Esophagus muscularis mucosa (tissue), 4 donors: Measurements from ENCODE around the gene CAMTA1. TPM values are rescaled to one million over a fixed set of nuclear protein-coding genes. Genes with fewer than 3 reads are reported as not detected.

Experiments used
- DNase-seq: peaks from one replicate; pipeline ENCODE4 v3.0.0-alpha.2; 2017; ENCODE audit errors: extremely low spot score
- H3K27ac ChIP-seq, 4 donors: fragments of 200-600 bp; sonication (generic); replicated peaks in 1 of 4; 1 replicate in 3 of 4; 2 replicates in 1 of 4; pipeline ENCODE4 v1.5.1; 2016 to 2019; ENCODE audit warnings: mild to moderate bottlenecking in 1 of 4
- H3K27me3 ChIP-seq, 4 donors: fragments of 200-600 bp; sonication (generic); one replicate each; pipeline versions ENCODE4 v1.5.1 to v1.6.0; 2016 to 2019
- H3K36me3 ChIP-seq, 4 donors: fragments of 200-600 bp; sonication (generic); one replicate each; pipeline ENCODE4 v1.5.1; 2016 to 2019
- H3K4me1 ChIP-seq, 4 donors: fragments of 200-600 bp; sonication (generic); one replicate each; pipeline ENCODE4 v1.5.1; 2016 to 2019
- H3K4me3 ChIP-seq, 4 donors: fragments of 200-600 bp; sonication (generic); 1 replicate in 2 of 4; 2 replicates in 2 of 4; pipeline ENCODE4 v1.5.1; 2016 to 2019; ENCODE audit warnings: mild to moderate bottlenecking in 4 of 4, moderate library complexity in 1 of 4
- H3K9me3 ChIP-seq, 4 donors: fragments of 200-600 bp; sonication (generic); 1 replicate in 3 of 4; 2 replicates in 1 of 4; pipeline ENCODE4 v1.5.1; 2016 to 2019
- EP300 ChIP-seq: sonication (generic); formaldehyde crosslinking; IDR thresholded peaks from one replicate; pipeline ENCODE4 v1.6.1; 2017; ENCODE audit warnings: antibody characterized with exemption
- POLR2A ChIP-seq: fragments of 450-650 bp; IDR thresholded peaks from one replicate; pipeline ENCODE4 v1.6.1; 2017; ENCODE audit warnings: antibody characterized with exemption, moderate library complexity, mild to moderate bottlenecking, low read depth
- POLR2AphosphoS5 ChIP-seq, 2 donors: sonication (generic); formaldehyde crosslinking; IDR thresholded peaks; one replicate each; pipeline ENCODE4 v1.6.1; 2017; ENCODE audit warnings: antibody characterized with exemption in 2 of 2
- WGBS: methylation state at CpG from one replicate; pipeline ENCODE4 v1.1.5; 2018; 5-methylcytosine and 5-hydroxymethylcytosine counted together
- intact Hi-C: fragments of 100-400 bp; cut with DNase I; formaldehyde crosslinking; loops from one replicate; pipeline ENCODE4 v1.15.1; 2023
- total RNA-seq, 4 donors: library from RNA; depleted of rRNA; stranded (reverse); fragments of >200 nt; gene quantifications; one replicate each; pipeline versions ENCODE4 v1.1.0 to v1.2.1, GENCODE V29; 2016
- TF ChIP-seq, protein P1 (sequence below), 3 experiments: fragments of 200-600 bp in 2 of 3; fragments of 450-650 bp in 1 of 3; sonication (generic) in 2 of 3; IDR thresholded peaks; one replicate each; pipeline ENCODE4 v1.5.1; 2017 to 2019; ENCODE audit warnings: antibody characterized with exemption in 3 of 3, mild to moderate bottlenecking in 2 of 3, moderate library complexity in 1 of 3

Gene CAMTA1
- total RNA-seq, 4 donors from 2014 or later: 109 to 226 (median 139) TPM

DNA sequence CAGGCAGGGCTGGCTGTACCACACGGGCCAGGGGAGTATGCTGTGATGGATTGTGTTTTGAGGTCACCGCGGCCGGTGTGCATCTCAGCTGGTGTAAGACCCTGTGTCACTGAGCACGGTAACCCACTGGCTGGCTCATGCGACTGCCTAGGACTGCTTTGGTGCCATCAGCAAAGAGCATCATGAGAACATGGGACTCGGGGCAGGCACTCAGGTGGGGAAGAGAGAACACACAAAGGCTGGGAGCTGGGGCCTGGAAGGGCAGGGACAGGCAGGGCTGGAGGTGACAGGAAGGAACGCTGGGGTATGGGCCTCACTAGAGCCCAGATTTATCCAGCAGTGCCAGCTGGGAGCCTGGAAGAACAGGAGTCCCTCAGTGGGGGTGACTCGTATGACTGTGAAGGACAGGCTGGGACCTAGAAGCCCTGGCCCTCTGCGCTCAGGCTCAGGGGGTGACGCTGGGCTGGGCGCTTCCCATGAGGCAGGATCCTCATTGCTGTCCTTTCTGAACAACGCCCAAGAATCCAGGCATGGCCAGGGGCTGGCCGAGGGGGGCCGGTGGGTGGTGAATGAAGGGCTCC, 775.4 kb downstream of the CAMTA1 start:
- peaks cover 0 to 2% (median 0%) of the 10 kb centered on the region in 4 donors for H3K27me3 ChIP-seq
- DNase-seq: no peak
- no peaks in the 10 kb centered on the region for H3K4me1 ChIP-seq
- no peak overlapping the region for H3K4me3 ChIP-seq
- no peaks in the 10 kb centered on the region for H3K36me3 ChIP-seq
- no peak overlapping the region for H3K27ac ChIP-seq
- TF ChIP-seq EP300 (no peak), POLR2AphosphoS5 (IDR thresholded peaks at IDR 0.05) (no peak), POLR2A (no peak)
- TF ChIP-seq, protein P1, sequence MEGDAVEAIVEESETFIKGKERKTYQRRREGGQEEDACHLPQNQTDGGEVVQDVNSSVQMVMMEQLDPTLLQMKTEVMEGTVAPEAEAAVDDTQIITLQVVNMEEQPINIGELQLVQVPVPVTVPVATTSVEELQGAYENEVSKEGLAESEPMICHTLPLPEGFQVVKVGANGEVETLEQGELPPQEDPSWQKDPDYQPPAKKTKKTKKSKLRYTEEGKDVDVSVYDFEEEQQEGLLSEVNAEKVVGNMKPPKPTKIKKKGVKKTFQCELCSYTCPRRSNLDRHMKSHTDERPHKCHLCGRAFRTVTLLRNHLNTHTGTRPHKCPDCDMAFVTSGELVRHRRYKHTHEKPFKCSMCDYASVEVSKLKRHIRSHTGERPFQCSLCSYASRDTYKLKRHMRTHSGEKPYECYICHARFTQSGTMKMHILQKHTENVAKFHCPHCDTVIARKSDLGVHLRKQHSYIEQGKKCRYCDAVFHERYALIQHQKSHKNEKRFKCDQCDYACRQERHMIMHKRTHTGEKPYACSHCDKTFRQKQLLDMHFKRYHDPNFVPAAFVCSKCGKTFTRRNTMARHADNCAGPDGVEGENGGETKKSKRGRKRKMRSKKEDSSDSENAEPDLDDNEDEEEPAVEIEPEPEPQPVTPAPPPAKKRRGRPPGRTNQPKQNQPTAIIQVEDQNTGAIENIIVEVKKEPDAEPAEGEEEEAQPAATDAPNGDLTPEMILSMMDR (IDR thresholded peaks at IDR 0.05): no peak
- 96% methylated on average over 13 of the region's 15 CpGs for WGBS
- intact Hi-C loops: no loop called here
- no peaks in the 10 kb centered on the region for H3K9me3 ChIP-seq

DNA sequence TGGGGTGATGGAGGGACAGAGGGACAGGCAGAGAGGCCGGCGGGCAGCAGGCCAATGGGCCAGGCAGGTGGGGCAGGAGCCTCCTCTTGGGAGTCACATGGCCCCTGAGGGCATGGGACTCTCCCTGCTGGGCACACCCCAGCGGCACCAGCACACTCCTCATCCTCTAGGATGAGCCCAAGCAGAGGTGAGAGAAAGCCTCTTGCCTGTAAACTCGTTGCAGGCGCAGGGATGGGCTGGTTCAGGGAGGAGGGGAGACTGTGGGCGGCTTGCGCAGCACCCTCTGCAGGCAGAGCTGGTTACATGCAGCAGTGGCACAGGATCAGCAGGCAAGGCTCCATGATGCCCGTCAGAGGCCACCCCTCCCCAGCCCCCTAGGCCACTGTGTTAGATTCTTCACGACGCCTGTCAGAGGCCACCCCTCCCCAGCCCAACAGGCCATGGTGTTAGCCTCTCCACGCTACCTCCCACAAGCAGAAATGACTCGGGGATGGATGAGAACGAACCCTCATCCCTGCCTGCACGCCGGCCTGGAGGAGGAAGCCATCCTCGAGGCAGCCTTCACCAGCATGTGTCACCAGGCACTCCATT, 776.2 kb downstream of the CAMTA1 start:
- TF ChIP-seq, protein P1 (IDR thresholded peaks at IDR 0.05): peak in 1 of 3 experiments; percentile 8
- no peak for TF ChIP-seq EP300
- Histone ChIP-seq H3K4me1 (no peaks in the 10 kb centered on the region), H3K36me3 (no peaks in the 10 kb centered on the region), H3K4me3 (no peak overlapping the region), H3K9me3 (no peaks in the 10 kb centered on the region), H3K27ac (no peak overlapping the region), H3K27me3 (no peaks in the 10 kb centered on the region)
- intact Hi-C loops: no loop called here
- no peak for DNase-seq
- 91% methylated on average over 6 of the region's 16 CpGs for WGBS

DNA sequence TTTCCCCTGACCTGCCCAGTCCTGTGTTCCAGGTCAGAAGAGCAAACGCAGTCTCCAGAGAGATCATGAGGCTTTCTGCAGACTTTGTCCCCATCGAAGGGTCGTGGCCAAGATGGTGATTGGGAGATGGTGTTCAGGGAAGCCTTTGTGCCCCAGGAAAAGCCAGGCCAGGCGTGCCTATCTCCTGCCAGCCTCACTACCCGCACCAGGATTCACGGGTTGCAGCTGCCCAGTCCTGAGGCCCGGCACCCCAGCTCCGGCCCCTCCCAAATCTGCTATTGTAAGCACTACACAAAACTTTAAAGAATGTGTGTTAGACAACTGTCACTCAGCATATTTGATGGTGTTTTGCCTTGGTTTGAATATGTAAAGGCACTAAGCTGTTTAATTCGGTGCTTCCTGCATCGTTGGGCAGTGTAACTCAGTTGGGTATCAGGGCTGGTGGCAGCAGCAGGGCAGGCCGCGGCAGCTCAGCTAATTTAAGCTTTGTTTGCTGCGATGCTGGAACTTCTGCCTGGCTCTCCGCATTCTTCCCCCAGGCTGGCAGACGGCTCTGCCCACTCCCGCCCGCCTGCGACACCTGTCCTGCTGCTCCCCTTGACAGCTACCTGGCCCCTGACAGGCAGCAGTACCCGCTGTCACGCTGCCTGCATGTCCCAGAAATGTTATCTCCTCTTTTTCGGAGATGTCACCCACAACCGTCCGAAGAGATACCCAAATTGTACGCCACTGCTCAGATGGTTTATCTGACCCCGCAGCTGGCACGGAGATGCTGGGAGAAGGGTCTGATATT, 776.9 kb downstream of the CAMTA1 start:
- DNase-seq: no peak
- TF ChIP-seq, protein P1 (IDR thresholded peaks at IDR 0.05): no peak
- no peak for TF ChIP-seq POLR2A
- no peaks in the 10 kb centered on the region for H3K27me3 ChIP-seq
- intact Hi-C loops: no loop called here
- H3K4me1 ChIP-seq: no peaks in the 10 kb centered on the region
- H3K36me3 ChIP-seq: no peaks in the 10 kb centered on the region
- no peak overlapping the region for H3K27ac ChIP-seq
- 94% methylated on average over 26 of the region's 26 CpGs for WGBS
- no peak overlapping the region for H3K4me3 ChIP-seq
- H3K9me3 ChIP-seq: no peaks in the 10 kb centered on the region

DNA sequence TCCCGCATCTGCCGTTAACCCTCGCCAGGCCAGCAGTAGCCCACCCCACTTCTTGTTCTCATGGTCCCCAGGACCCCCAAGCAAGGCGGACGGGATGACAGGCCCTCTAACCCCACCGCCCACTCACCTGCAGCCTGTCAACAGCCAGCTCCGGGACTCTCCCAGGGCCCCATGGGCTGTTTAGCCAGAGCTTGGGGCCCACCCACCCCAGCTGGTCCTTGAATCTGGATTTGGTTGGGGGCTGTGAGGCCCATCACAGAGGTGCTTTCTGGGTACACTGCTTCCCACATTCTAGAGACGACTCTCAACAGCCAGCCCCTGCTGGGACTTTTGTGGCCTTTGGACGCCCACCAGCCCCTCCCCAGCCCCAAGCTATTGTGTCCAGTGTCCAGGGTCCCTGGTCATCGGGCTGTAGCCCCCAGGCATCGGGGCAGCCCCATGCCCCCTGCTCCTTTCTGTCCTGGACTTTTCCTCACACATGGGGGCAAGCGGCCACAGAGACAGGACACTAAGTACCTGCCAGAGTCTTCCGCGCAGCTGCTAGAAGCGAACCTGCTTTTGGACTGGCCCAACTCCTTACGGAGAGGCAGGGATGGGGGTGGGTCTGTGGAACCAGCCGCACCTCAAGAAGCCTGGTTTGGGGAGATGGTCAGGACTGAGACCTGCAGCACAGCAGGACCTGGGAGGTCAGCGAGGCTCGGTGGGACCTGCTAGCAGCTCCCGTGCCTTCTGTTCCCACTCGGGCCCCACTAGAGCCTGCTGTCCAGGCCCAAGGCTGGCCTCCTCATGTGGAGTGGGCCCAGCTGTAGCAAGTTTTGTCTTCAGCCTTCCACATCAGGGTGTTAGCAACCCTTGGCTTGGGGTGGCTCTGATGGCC, 777.7 kb downstream of the CAMTA1 start:
- H3K27me3 ChIP-seq: no peaks in the 10 kb centered on the region
- TF ChIP-seq POLR2AphosphoS5 (IDR thresholded peaks at IDR 0.05) (no peak), POLR2A (no peak), EP300 (no peak)
- TF ChIP-seq, protein P1 (IDR thresholded peaks at IDR 0.05): no peak
- no peaks in the 10 kb centered on the region for H3K36me3 ChIP-seq
- DNase-seq: no peak
- no peaks in the 10 kb centered on the region for H3K4me1 ChIP-seq
- WGBS: 88% methylated on average over 16 of the region's 21 CpGs
- no peak overlapping the region for H3K27ac ChIP-seq
- intact Hi-C loops: no loop called here
- no peak overlapping the region for H3K4me3 ChIP-seq
- H3K9me3 ChIP-seq: no peaks in the 10 kb centered on the region
